B cell (primary cell): ENCODE data around the gene PARD3.

Experiments used
- CTCF ChIP-seq: fragments of 200-600 bp; IDR thresholded peaks from one replicate; pipeline ENCODE4 v1.8.0; 2022; ENCODE audit warnings: antibody characterized with exemption, mild to moderate bottlenecking
- EZH2 ChIP-seq: IDR thresholded peaks from 2 replicates; pipeline ENCODE4 v1.6.1; 2012; ENCODE audit warnings: borderline replicate concordance, low read depth, mild to moderate bottlenecking, moderate library complexity, low read length; ENCODE audit not compliant: insufficient read depth, poor library complexity, severe bottlenecking

- TF ChIP-seq CTCF (no peak), EZH2 (no peak)
These were observed 345.6 kb downstream of the PARD3 start for GRCh38 chr10:34469446-34469845.
